Mesenchymal stem cell (in vitro differentiated cells and primary cell): ENCODE measurements around the gene VAV2.

Source experiments
- DNase-seq: peaks from one replicate; pipeline ENCODE4 v3.0.0-alpha.2; 2013
- H2AFZ ChIP-seq: one replicate; pipeline ENCODE4 v1.6.1; 2013; ENCODE audit warnings: low read depth, mild to moderate bottlenecking, control low read depth, inconsistent platforms, low read length, moderate library complexity
- H2AK5ac ChIP-seq: 2 replicates; pipeline ENCODE4 v1.6.1; 2013; ENCODE audit warnings: low read length, moderate library complexity, mild to moderate bottlenecking, inconsistent platforms; ENCODE audit not compliant: severe bottlenecking
- H2BK120ac ChIP-seq: one replicate; pipeline ENCODE4 v1.6.1; 2013; ENCODE audit warnings: low read depth, mild to moderate bottlenecking, inconsistent platforms, low read length, moderate library complexity
- H2BK12ac ChIP-seq, 2 experiments: one replicate each; pipeline ENCODE4 v1.6.1; 2013; ENCODE audit warnings: inconsistent platforms in 2 of 2, low read length in 2 of 2, mild to moderate bottlenecking in 2 of 2, moderate library complexity in 2 of 2, control low read depth in 1 of 2
- H2BK15ac ChIP-seq: one replicate; pipeline ENCODE4 v1.6.1; 2013; ENCODE audit warnings: mild to moderate bottlenecking, low read depth, inconsistent platforms; ENCODE audit not compliant: poor library complexity, severe bottlenecking
- H2BK5ac ChIP-seq: 2 replicates; pipeline ENCODE4 v1.6.1; 2013; ENCODE audit warnings: low read depth, mild to moderate bottlenecking, low read length, control low read depth, inconsistent platforms; ENCODE audit not compliant: poor library complexity, severe bottlenecking
- H3K14ac ChIP-seq, 2 experiments: one replicate each; pipeline ENCODE4 v1.6.1; 2013; ENCODE audit warnings: inconsistent platforms in 2 of 2, low read length in 2 of 2, control low read depth in 1 of 2, mild to moderate bottlenecking in 1 of 2, moderate library complexity in 1 of 2
- H3K18ac ChIP-seq, 2 experiments: one replicate each; pipeline ENCODE4 v1.6.1; 2013; ENCODE audit warnings: inconsistent platforms in 2 of 2, low read length in 2 of 2, control low read depth in 1 of 2, low read depth in 1 of 2, mild to moderate bottlenecking in 1 of 2
- H3K23ac ChIP-seq, 2 experiments: one replicate each; pipeline ENCODE4 v1.6.1; 2013; ENCODE audit warnings: inconsistent platforms in 2 of 2, low read length in 2 of 2, mild to moderate bottlenecking in 2 of 2, moderate library complexity in 2 of 2, control low read depth in 1 of 2
- H3K27ac ChIP-seq: 2 replicates; pipeline ENCODE4 v1.5.1; 2013; ENCODE audit warnings: mild to moderate bottlenecking, moderate library complexity, low read length, control low read depth, inconsistent platforms; ENCODE audit not compliant: poor library complexity, severe bottlenecking
- H3K27me3 ChIP-seq, 2 experiments: 2 replicates each; pipeline versions ENCODE4 v1.6.1 to v1.7.0; 2013; ENCODE audit warnings: low read length in 2 of 2, mild to moderate bottlenecking in 2 of 2, moderate library complexity in 2 of 2, control low read depth in 1 of 2, inconsistent platforms in 1 of 2; ENCODE audit not compliant: control insufficient read depth in 1 of 2, insufficient read depth in 1 of 2
- H3K36me3 ChIP-seq, 2 experiments: 2 replicates each; pipeline versions ENCODE4 v1.6.1 to v1.7.0; 2013; ENCODE audit warnings: low read length in 2 of 2, control low read depth in 1 of 2, inconsistent platforms in 1 of 2, low read depth in 1 of 2, mild to moderate bottlenecking in 1 of 2; ENCODE audit not compliant: insufficient read depth in 2 of 2, control insufficient read depth in 1 of 2
- H3K4ac ChIP-seq, 2 experiments: one replicate each; pipeline ENCODE4 v1.6.1; 2013; ENCODE audit warnings: inconsistent platforms in 2 of 2, low read length in 2 of 2, mild to moderate bottlenecking in 2 of 2, moderate library complexity in 2 of 2, control low read depth in 1 of 2, low read depth in 1 of 2
- H3K4me1 ChIP-seq: 2 replicates; pipeline ENCODE4 v1.6.1; 2013; ENCODE audit warnings: low read depth, low read length, control low read depth; ENCODE audit not compliant: control insufficient read depth, insufficient read depth
- H3K4me2 ChIP-seq: 2 replicates; pipeline ENCODE4 v1.6.1; 2013; ENCODE audit warnings: low read length, mild to moderate bottlenecking, inconsistent platforms; ENCODE audit not compliant: poor library complexity, severe bottlenecking
- H3K4me3 ChIP-seq, 2 experiments: 2 replicates each; pipeline versions ENCODE4 v1.5.1 to v1.7.0; 2013; ENCODE audit warnings: low read length in 2 of 2, mild to moderate bottlenecking in 2 of 2, control low read depth in 1 of 2, low read depth in 1 of 2; ENCODE audit not compliant: insufficient read depth in 1 of 2
- H3K79me1 ChIP-seq: replicated peaks from 2 replicates; pipeline ENCODE4 v1.6.1; 2013; ENCODE audit warnings: mild to moderate bottlenecking, control low read depth, low read length, inconsistent platforms; ENCODE audit not compliant: poor library complexity, severe bottlenecking
- H3K9ac ChIP-seq: 2 replicates; pipeline ENCODE4 v1.7.0; 2013; ENCODE audit warnings: mild to moderate bottlenecking, low read length, moderate library complexity
- H3K9me3 ChIP-seq: 2 replicates; pipeline ENCODE4 v1.7.0; 2013; ENCODE audit warnings: mild to moderate bottlenecking, low read length; ENCODE audit not compliant: control insufficient read depth
- H4K8ac ChIP-seq: one replicate; pipeline ENCODE4 v1.6.1; 2013; ENCODE audit warnings: inconsistent platforms, mild to moderate bottlenecking, low read length, moderate library complexity
- H4K91ac ChIP-seq: one replicate; pipeline ENCODE4 v1.6.1; 2013; ENCODE audit warnings: mild to moderate bottlenecking, low read length, inconsistent platforms
- WGBS: methylation state at CpG from one replicate; pipeline ENCODE4 v1.1.7; 2013; ENCODE audit warnings: mixed read lengths; 5-methylcytosine and 5-hydroxymethylcytosine counted together

VAV2 gene

GRCh38 chr9:133892193-133892920 is 99.8 kb downstream of the VAV2 start:
- H3K27me3 ChIP-seq: no peaks in the 10 kb centered on the region
- WGBS: 76% methylated on average over 16 of the region's 17 CpGs
- H3K9ac ChIP-seq: no peak overlapping the region
- no peak overlapping the region for H3K18ac ChIP-seq
- no peak overlapping the region for H3K14ac ChIP-seq
- H2AK5ac ChIP-seq: no peak overlapping the region
- no peak overlapping the region for H3K4ac ChIP-seq
- no peak for DNase-seq
- H4K8ac ChIP-seq: peak overlapping the region; percentile 59
- no peak overlapping the region for H2AFZ ChIP-seq
- H2BK15ac ChIP-seq: no peak overlapping the region
- no peak overlapping the region for H3K27ac ChIP-seq
- no peaks in the 10 kb centered on the region for H3K9me3 ChIP-seq
- H3K79me1 ChIP-seq: peaks cover 44% of the 10 kb centered on the region
- no peak overlapping the region for H3K4me3 ChIP-seq
- H2BK5ac ChIP-seq: no peak overlapping the region
- no peak overlapping the region for H3K4me2 ChIP-seq
- H3K23ac ChIP-seq: no peak overlapping the region
- H4K91ac ChIP-seq: no peak overlapping the region
- H2BK12ac ChIP-seq: no peak overlapping the region
- H3K36me3 ChIP-seq: peaks cover 0 to 51% of the 10 kb centered on the region in 2 experiments
- H3K4me1 ChIP-seq: peaks cover 46% of the 10 kb centered on the region
- H2BK120ac ChIP-seq: no peak overlapping the region

- H2BK15ac ChIP-seq: no peak overlapping the region
- no peak overlapping the region for H3K4ac ChIP-seq
- H2BK12ac ChIP-seq: no peak overlapping the region
- no peak overlapping the region for H2BK120ac ChIP-seq
- WGBS: 97% methylated on average over 7 of the region's 7 CpGs
- no peak overlapping the region for H3K18ac ChIP-seq
- H2BK5ac ChIP-seq: no peak overlapping the region
- no peak overlapping the region for H3K14ac ChIP-seq
- H4K8ac ChIP-seq: no peak overlapping the region
- H3K9me3 ChIP-seq: no peaks in the 10 kb centered on the region
- H3K27ac ChIP-seq: no peak overlapping the region
- no peak overlapping the region for H3K9ac ChIP-seq
- H3K79me1 ChIP-seq: peaks cover 43% of the 10 kb centered on the region
- no peaks in the 10 kb centered on the region for H3K27me3 ChIP-seq
- no peak overlapping the region for H2AFZ ChIP-seq
- H3K23ac ChIP-seq: no peak overlapping the region
- DNase-seq: no peak
- H3K4me3 ChIP-seq: no peak overlapping the region
- no peak overlapping the region for H3K4me2 ChIP-seq
- no peak overlapping the region for H4K91ac ChIP-seq
- peaks cover 0 to 50% of the 10 kb centered on the region in 2 experiments for H3K36me3 ChIP-seq
- no peak overlapping the region for H2AK5ac ChIP-seq
- peaks cover 49% of the 10 kb centered on the region for H3K4me1 ChIP-seq
Measured at GRCh38 chr9:133891741-133892140, 100.4 kb downstream of the VAV2 start.

- Histone ChIP-seq H3K36me3 (peaks cover 0 to 57% of the 10 kb centered on the region in 2 experiments), H3K23ac (no peak overlapping the region), H3K4me2 (no peak overlapping the region), H4K91ac (no peak overlapping the region), H3K14ac (no peak overlapping the region), H4K8ac (peak overlapping the region; percentile 86), H3K4me3 (no peak overlapping the region), H3K27ac (no peak overlapping the region), H3K18ac (peak overlapping the region; percentile 31 to 92), H2BK120ac (no peak overlapping the region), H2BK12ac (peak overlapping the region; percentile 12 to 15), H3K27me3 (no peaks in the 10 kb centered on the region), H3K9me3 (no peaks in the 10 kb centered on the region), H3K4ac (no peak overlapping the region), H2BK5ac (no peak overlapping the region), H3K79me1 (peaks cover 48% of the 10 kb centered on the region), H2AK5ac (no peak overlapping the region), H3K4me1 (peaks cover 60% of the 10 kb centered on the region), H2BK15ac (no peak overlapping the region), H3K9ac (no peak overlapping the region), H2AFZ (no peak overlapping the region)
- DNase-seq: no peak
- WGBS: 66% methylated on average over 7 of the region's 8 CpGs
Measured at GRCh38 chr9:133890583-133890982, 101.5 kb downstream of the VAV2 start.

GRCh38 chr9:133889584-133890301 is 102.4 kb downstream of the VAV2 start:
- H2BK15ac ChIP-seq: peak overlapping the region; percentile 82
- no peak overlapping the region for H3K9ac ChIP-seq
- H3K27me3 ChIP-seq: no peaks in the 10 kb centered on the region
- no peak overlapping the region for H2BK5ac ChIP-seq
- H2BK12ac ChIP-seq: peak overlapping the region; percentile 75 to 78
- peaks cover 63% of the 10 kb centered on the region for H3K4me1 ChIP-seq
- H4K8ac ChIP-seq: peak overlapping the region; percentile 93
- peak overlapping the region; percentile 45 for H2AK5ac ChIP-seq
- DNase-seq: peak; percentile 69
- WGBS: 63% methylated on average over 24 of the region's 24 CpGs
- H2AFZ ChIP-seq: no peak overlapping the region
- no peaks in the 10 kb centered on the region for H3K9me3 ChIP-seq
- peak overlapping the region; percentile 97 for H4K91ac ChIP-seq
- no peak overlapping the region for H3K4me2 ChIP-seq
- peaks cover 0 to 56% of the 10 kb centered on the region in 2 experiments for H3K36me3 ChIP-seq
- H3K4ac ChIP-seq: peak overlapping the region; percentile 2 to 88
- peak overlapping the region in 1 of 2 experiments; percentile 58 for H3K14ac ChIP-seq
- peak overlapping the region; percentile 86 to 92 for H3K18ac ChIP-seq
- H2BK120ac ChIP-seq: peak overlapping the region; percentile 45
- no peak overlapping the region for H3K23ac ChIP-seq
- no peak overlapping the region for H3K27ac ChIP-seq
- H3K4me3 ChIP-seq: no peak overlapping the region
- H3K79me1 ChIP-seq: peaks cover 47% of the 10 kb centered on the region
